ENCODE data around the gene KRT32.
"Not testable (repeated sequence)": the region's sequence is repeated elsewhere in the genome, so short reads cannot be mapped to it uniquely, and the experiment has no call there.

KRT32 gene

GRCh38 chr17:41429667-41430066 lies 37.5 kb downstream of the KRT32 start (continued):
- TF ChIP-seq PATZ1 (CRISPR knock-in tag; IDR thresholded peaks at IDR 0.05; ENCODE audit: borderline replicate concordance) (no peak), ARNTL (CRISPR knock-in tag; IDR thresholded peaks at IDR 0.05; ENCODE audit: borderline replicate concordance, low read depth) (no peak), SNAI2 (CRISPR knock-in tag; IDR thresholded peaks at IDR 0.05) (no peak)

GRCh38 chr17:41428591-41429291 lies 38.4 kb downstream of the KRT32 start:
- no peak for TF ChIP-seq POU6F1 (CRISPR knock-in tag; IDR thresholded peaks at IDR 0.05; ENCODE audit: borderline replicate concordance, low read depth)
- TF ChIP-seq ESRRG (CRISPR knock-in tag; IDR thresholded peaks at IDR 0.05): no peak
- no peak for TF ChIP-seq PPARA (CRISPR knock-in tag; IDR thresholded peaks at IDR 0.05; ENCODE audit: borderline replicate concordance)
- TF ChIP-seq TCF4 (CRISPR knock-in tag; IDR thresholded peaks at IDR 0.05; ENCODE audit: borderline replicate concordance): no peak
- no peak for ATAC-seq

GRCh38 chr17:41424111-41424635 lies 43.0 kb downstream of the KRT32 start, which contains the start of gene KRT37:
Gene KRT37, minus strand, starts transcription at chr17:41424585. Its CDS starts 62 bp downstream, at chr17:41424523.
- ATAC-seq: no peak
- TF ChIP-seq ZC3H10 (CRISPR knock-in tag; IDR thresholded peaks at IDR 0.05): no peak
- TF ChIP-seq BACH2 (CRISPR knock-in tag; IDR thresholded peaks at IDR 0.05; ENCODE audit: borderline replicate concordance): no peak
- no peak for TF ChIP-seq PATZ1 (CRISPR knock-in tag; IDR thresholded peaks at IDR 0.05; ENCODE audit: borderline replicate concordance)
- no peak for TF ChIP-seq TCF4 (CRISPR knock-in tag; IDR thresholded peaks at IDR 0.05; ENCODE audit: borderline replicate concordance)
- no peak for TF ChIP-seq ARNTL (CRISPR knock-in tag; IDR thresholded peaks at IDR 0.05; ENCODE audit: borderline replicate concordance, low read depth)
- TF ChIP-seq ZFP30 (CRISPR knock-in tag; IDR thresholded peaks at IDR 0.05): no peak
- no peak for TF ChIP-seq CREB5 (CRISPR knock-in tag; IDR thresholded peaks at IDR 0.05; ENCODE audit: low read depth)
- TF ChIP-seq CSRNP3 (CRISPR knock-in tag; IDR thresholded peaks at IDR 0.05): no peak
- TF ChIP-seq OSR1 (CRISPR knock-in tag; IDR thresholded peaks at IDR 0.05): no peak
- TF ChIP-seq TOX (CRISPR knock-in tag; IDR thresholded peaks at IDR 0.05; ENCODE audit: borderline replicate concordance): no peak
- no peak for TF ChIP-seq ZNF70 (CRISPR knock-in tag; IDR thresholded peaks at IDR 0.05)
- no peak for TF ChIP-seq ESRRG (CRISPR knock-in tag; IDR thresholded peaks at IDR 0.05)
- no peak for TF ChIP-seq ISL1 (CRISPR knock-in tag; IDR thresholded peaks at IDR 0.05)
- TF ChIP-seq ZNF565 (CRISPR knock-in tag; conservative IDR thresholded peaks at IDR 0.05; ENCODE audit: low read depth): no peak
- no peak for TF ChIP-seq ZNF8 (CRISPR knock-in tag; IDR thresholded peaks at IDR 0.05)
- no peak for TF ChIP-seq ZFP3 (CRISPR knock-in tag; IDR thresholded peaks at IDR 0.05)
- TF ChIP-seq RARB (CRISPR knock-in tag; IDR thresholded peaks at IDR 0.05): no peak

GRCh38 chr17:41422586-41422985 lies 44.6 kb downstream of the KRT32 start:
- ATAC-seq: not testable (repeated sequence)

Data from SK-N-SH treated with all-trans-retinoic acid at 6 μM for 48 hours (cell line).